Spleen (tissue), 7 donors: ENCODE results near the gene CAMK2B.

Experiments used
- POLR2AphosphoS5 ChIP-seq, 3 donors: sonication (generic); formaldehyde crosslinking; IDR thresholded peaks; one replicate each; pipeline ENCODE4 v1.5.1; 2017; ENCODE audit warnings: antibody characterized with exemption in 3 of 3
- TF ChIP-seq, protein P1 (sequence below), 11 experiments: fragments of 200-600 bp in 7 of 11; fragments of 450-650 bp in 4 of 11; sonication (generic) in 4 of 11; IDR thresholded peaks in 8 of 11; conservative IDR thresholded peaks in 3 of 11; 1 replicate in 7 of 11; 2 replicates in 4 of 11; pipeline versions ENCODE4 v1.4.0 to v1.8.0; 2016 to 2021; ENCODE audit warnings: antibody characterized with exemption in 11 of 11, inconsistent platforms in 4 of 11, mild to moderate bottlenecking in 1 of 11
- donor health status: DM: no; HTN: no; CAD: no; lungs with moderate emphysema.
- donor health status: DM: no; HTN: no; CAD: no.
- donor health status: DM: no; HTN: no; CAD: no.

DNA sequence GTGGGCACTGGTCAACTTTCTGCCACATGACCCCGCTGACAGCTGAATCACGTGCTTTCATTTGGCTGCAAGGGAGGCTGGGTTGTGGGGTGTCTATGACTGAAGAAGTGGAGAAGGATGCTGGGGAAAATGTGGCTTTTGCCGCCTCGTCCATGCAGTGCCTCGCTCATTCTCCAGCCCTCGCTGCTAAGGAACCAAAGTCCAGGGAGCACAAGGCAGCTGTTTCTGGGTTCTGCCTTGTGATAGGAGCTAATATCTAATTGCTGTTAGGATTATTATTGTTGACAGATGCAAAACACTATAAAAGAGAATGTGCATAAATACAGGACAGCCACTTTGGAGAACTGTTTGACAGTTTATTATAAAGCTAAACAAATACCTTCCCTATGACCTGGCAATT lies 4.9 kb upstream of the CAMK2B start:
- TF ChIP-seq POLR2AphosphoS5 (IDR thresholded peaks at IDR 0.05), result no peak
- TF ChIP-seq, protein P1, sequence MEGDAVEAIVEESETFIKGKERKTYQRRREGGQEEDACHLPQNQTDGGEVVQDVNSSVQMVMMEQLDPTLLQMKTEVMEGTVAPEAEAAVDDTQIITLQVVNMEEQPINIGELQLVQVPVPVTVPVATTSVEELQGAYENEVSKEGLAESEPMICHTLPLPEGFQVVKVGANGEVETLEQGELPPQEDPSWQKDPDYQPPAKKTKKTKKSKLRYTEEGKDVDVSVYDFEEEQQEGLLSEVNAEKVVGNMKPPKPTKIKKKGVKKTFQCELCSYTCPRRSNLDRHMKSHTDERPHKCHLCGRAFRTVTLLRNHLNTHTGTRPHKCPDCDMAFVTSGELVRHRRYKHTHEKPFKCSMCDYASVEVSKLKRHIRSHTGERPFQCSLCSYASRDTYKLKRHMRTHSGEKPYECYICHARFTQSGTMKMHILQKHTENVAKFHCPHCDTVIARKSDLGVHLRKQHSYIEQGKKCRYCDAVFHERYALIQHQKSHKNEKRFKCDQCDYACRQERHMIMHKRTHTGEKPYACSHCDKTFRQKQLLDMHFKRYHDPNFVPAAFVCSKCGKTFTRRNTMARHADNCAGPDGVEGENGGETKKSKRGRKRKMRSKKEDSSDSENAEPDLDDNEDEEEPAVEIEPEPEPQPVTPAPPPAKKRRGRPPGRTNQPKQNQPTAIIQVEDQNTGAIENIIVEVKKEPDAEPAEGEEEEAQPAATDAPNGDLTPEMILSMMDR (IDR thresholded peaks at IDR 0.05 in 8 of 11, conservative IDR thresholded peaks at IDR 0.05 in 3 of 11), result no peak
